Stimulated activated CD8-positive, alpha-beta memory T cell treated with anti-CD3 and anti-CD28 coated beads, Interleukin-4, amount 100 ng/mL, for 1 hour (primary cell): ENCODE measurements around the gene PLCXD3.

Experiments
- DNase-seq, 2 donors: peaks; one replicate each; pipeline ENCODE4 v3.0.0-alpha.2; 2020; ENCODE audit warnings: low read depth in 2 of 2, low spot score in 1 of 2

PLCXD3 gene

GRCh38 chr5:41510176-41510831 is at the start of gene PLCXD3:
Gene PLCXD3 (minus strand): TSS chr5:41510601. CDS start chr5:41510526, 75 bp downstream.
- DNase-seq: no peak

- no peak for DNase-seq
Measured at GRCh38 chr5:41559184-41559583, 48.8 kb upstream of the PLCXD3 start.

GRCh38 chr5:41558295-41558694 is 47.9 kb upstream of the PLCXD3 start:
- DNase-seq: no peak

GRCh38 chr5:41547991-41548390 is 37.6 kb upstream of the PLCXD3 start:
- DNase-seq: no peak

GRCh38 chr5:41542183-41542582 is 31.8 kb upstream of the PLCXD3 start:
- DNase-seq: no peak

GRCh38 chr5:41539454-41539853 is 29.1 kb upstream of the PLCXD3 start:
- DNase-seq: no peak

- no peak for DNase-seq
Measured at GRCh38 chr5:41537581-41537980, 27.2 kb upstream of the PLCXD3 start.

- no peak for DNase-seq
Measured at GRCh38 chr5:41532485-41532884, 22.1 kb upstream of the PLCXD3 start.

- DNase-seq: no peak
Measured at GRCh38 chr5:41527201-41527779, 16.9 kb upstream of the PLCXD3 start.

GRCh38 chr5:41526699-41527098 is 16.3 kb upstream of the PLCXD3 start:
- no peak for DNase-seq

- no peak for DNase-seq
Measured at GRCh38 chr5:41524174-41524573, 13.8 kb upstream of the PLCXD3 start.

GRCh38 chr5:41522193-41522786 is 11.9 kb upstream of the PLCXD3 start:
- DNase-seq: no peak

- DNase-seq: no peak
Measured at GRCh38 chr5:41519801-41520200, 9.4 kb upstream of the PLCXD3 start.

- no peak for DNase-seq
Measured at GRCh38 chr5:41517909-41518308, 7.5 kb upstream of the PLCXD3 start.

- no peak for DNase-seq
Measured at GRCh38 chr5:41511241-41511640, 840 bp upstream of the PLCXD3 start.

- DNase-seq: no peak
Measured at GRCh38 chr5:41509399-41510175, 814 bp downstream of the PLCXD3 start.

GRCh38 chr5:41508696-41509398 is 1.6 kb downstream of the PLCXD3 start:
- DNase-seq: no peak

GRCh38 chr5:41508186-41508585 is 2.2 kb downstream of the PLCXD3 start:
- no peak for DNase-seq

GRCh38 chr5:41507501-41507900 is 2.9 kb downstream of the PLCXD3 start:
- DNase-seq: no peak

GRCh38 chr5:41503860-41504259 is 6.5 kb downstream of the PLCXD3 start:
- no peak for DNase-seq

- DNase-seq: no peak
Measured at GRCh38 chr5:41503310-41503709, 7.1 kb downstream of the PLCXD3 start.
